HT1080 (cell line): ENCODE measurements around the gene HEBP1. TPM values are rescaled to one million over a fixed set of nuclear protein-coding genes. Genes with fewer than 3 reads are reported as not detected.
A peak's percentile ranks its signal among the peaks of the same experiment; 100 is the strongest.

Experiments used
- DNase-seq: peaks from one replicate; pipeline ENCODE4 v3.0.0-alpha.2; 2015; ENCODE audit warnings: low read depth
- total RNA-seq: library from RNA; depleted of rRNA; stranded (reverse); fragments of >200 nt; shearing (Covaris generic); gene quantifications from 2 replicates; pipeline ENCODE4 v1.2.3, GENCODE V29; 2014

The HEBP1 gene
- total RNA-seq, 1 experiment from 2014 or later = 26.2 TPM

GRCh38 chr12:12992418-12993130, 7.5 kb downstream of the HEBP1 start:
- peak; percentile 86 for DNase-seq

DNA sequence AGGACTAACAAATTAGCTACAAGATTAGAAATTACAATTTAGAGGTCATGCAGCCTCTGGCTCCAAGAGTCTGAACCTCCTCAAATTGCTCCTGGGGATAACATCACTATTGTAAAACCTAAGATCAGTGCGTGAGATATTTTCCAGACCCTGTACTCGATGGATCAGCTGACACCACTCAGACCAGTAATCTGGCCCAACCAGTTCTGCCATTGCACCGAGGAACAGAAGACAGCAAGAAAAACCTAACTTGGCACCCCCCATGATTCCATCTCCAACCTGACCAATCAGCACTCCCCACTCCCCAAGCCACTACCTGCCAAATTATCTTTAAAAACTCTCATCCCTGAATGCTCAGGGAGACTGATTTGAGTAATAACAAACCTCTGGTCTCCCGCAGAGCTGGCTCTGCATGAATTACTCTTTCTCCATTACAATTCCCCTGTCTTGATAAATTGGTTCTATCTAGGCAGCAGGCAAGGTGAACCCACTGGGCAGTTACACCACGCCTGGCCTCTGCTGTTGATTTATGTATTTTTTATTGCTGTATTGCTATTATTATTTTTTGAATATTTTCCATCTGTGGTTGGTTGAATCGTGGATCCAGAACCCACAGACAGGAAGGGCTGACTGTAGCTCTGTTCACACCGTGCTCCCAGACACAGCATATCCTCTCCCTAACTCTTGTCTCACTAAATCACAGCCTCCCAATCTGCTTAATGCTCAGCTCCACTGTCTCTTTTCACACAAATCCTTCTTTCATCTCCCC, 9.2 kb downstream of the HEBP1 start:
- no peak for DNase-seq

GRCh38 chr12:12987421-12987820, 12.6 kb downstream of the HEBP1 start:
- no peak for DNase-seq

GRCh38 chr12:12986775-12987331, 13.2 kb downstream of the HEBP1 start:
- DNase-seq = no peak

- no peak for DNase-seq
Observed at GRCh38 chr12:12985817-12986408, 14.2 kb downstream of the HEBP1 start.

DNA sequence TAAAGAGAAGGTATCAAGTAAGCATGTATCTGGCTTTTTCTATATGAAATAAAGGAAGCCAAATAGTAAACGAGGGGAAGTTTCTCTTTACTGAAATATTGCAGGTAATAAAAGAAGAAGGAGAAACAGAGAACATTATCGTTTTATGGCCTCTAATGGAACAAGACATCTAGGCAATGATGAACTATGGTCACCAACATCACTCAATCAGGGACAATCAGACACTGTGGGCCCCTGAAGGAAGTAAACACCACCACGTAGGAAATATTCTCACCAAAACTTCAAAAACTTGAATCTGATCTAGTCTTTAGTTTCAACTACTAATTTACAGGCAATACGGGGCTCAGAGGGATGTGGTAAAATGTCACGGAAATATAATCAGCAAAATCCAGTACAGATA, 15.9 kb downstream of the HEBP1 start:
- no peak for DNase-seq

DNA sequence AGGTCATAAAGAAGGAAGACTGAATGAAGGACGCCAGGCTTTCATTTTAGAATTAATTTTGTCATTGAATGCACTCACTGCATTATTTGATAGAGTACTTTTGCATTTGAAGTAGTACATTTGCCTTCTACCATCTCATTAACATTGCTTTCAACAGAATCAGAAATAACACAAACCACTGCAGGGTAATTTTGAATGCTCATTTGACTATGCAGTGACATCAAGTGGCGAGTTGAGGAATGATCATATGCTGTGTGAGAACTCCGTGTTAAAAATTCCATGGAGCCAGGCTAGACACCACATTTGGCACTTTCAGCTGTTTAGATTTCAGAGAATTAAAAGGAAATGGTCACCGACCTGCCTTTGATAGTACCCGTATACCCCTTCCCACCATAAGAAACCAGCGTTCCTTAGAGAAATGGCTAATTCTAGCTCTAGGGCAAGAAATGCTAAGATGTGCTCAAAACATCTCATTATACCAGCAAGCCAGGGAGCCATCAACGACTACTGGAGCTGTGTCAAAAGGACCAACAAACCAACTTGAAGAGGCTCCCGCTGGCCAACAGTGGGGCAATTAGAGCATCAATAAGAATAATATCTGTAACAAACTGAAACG, 16.5 kb downstream of the HEBP1 start:
- DNase-seq = peak; percentile 50

DNA sequence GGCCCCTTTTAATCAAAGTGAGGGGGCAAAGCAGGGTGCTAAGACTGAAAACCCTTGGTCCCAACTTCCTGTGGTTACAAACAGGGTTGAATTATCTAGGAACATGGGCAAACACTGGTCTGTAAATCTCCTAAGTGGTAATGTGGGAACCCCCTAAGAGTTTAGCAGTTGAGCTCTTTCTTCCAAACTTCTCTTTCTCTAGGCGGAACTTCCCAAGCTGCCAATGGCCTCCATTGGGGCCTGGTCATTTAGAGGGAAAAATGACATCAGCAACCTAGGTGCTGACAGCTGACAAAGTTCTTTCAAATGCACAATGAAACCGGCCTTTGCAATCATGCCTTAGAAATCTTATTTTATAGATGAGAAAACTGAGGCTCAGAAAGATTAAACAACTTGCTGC, 17.7 kb downstream of the HEBP1 start:
- no peak for DNase-seq

- DNase-seq = peak; percentile 91
Observed at GRCh38 chr12:12979731-12980259, 20.3 kb downstream of the HEBP1 start.

DNA sequence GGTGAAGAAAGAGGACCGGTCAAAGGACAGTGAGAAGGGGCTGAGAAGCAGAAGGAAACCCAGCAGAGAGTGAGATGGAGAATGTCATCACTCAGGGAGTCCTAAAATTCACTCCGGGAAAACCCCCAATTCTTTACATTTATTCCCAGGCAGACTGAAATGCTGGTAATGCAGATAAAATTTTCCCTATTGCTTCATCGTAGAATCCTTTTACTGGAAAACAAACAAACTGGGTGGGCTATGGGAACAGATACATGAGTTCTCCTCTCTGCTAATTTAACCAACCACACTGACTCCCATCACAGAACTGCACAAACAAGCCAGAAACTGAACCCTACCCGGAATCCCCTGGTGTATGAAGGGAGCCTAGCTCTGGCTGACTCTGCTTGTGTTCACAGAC, 20.9 kb downstream of the HEBP1 start:
- no peak for DNase-seq

DNA sequence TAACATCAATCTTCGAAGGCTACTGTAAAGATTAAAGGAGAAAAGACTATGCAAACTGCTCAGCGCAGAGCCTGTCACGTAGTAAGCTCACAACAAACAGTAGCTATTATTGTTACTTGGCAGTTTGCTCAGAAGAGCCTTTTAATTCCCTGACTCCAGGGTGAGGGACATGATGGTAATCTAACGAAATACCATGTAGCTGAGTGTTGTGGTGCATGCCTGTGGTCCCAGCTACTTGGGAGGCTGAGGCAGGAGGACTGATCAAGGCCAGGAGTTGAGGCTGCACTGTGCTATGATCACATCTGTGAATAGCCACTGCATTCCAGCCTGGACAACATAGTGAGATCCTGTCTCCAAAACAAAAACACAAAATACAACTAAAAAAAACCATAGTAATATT, 22.8 kb downstream of the HEBP1 start:
- DNase-seq = no peak

DNA sequence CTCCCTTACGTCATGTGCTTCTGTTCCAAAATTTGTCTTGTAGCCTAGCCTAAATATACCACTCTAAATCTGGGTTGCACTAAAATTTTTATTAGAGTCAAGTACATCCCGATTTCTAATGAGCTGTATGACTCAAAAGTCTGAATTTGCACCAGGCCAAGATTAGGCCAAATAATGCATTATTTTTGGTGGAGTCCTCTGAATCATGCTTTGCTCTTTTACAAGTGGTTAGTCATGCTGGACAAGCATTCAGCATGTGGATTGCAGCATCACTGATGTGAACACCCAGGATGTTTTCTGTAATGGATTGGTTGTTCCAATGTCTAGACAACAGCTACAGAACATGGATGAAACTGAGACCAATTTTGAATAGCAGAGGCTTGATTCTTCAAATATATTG, 23.7 kb downstream of the HEBP1 start:
- DNase-seq = peak; percentile 83

- DNase-seq = peak; percentile 65
Observed at GRCh38 chr12:12975322-12976077, 24.6 kb downstream of the HEBP1 start.

DNA sequence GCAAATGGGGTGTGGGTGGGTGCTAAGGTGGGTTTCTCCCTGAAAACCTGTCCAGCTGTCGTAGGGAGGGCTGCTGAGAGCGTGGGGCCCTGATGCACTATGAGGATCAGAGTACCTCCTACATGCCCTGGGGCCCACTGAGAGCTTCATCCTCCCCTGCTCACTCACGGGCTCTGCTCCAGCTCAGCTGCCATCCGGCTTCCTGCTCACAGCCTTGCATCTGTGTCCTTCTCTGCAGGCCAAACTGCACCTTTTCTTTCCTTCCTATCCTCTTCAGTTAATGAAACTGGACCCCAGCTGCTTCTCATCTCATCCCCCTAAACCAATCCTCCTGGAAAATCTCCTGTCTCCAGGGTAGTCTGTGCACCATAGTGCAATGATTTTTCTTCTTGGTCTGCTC, 25.9 kb downstream of the HEBP1 start:
- DNase-seq = no peak

DNA sequence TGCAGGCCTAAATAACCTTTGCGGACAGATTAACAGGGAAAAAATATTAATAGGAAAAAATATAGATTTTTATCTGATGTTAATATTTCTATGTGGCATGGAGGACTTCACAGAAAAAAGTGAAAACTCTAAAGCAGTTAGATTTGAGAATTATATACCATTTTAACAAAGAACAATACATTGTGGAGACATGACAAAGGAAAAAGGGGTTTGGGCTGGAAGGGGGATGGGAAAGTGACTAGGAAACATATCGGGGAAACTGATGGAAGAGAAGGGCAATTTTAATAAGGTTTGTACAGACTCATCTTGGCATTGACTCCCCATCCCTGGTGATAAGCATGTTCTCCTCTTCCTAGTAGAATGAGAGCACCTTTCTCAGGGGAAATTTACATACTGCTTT, 27.0 kb downstream of the HEBP1 start:
- DNase-seq = no peak

DNA sequence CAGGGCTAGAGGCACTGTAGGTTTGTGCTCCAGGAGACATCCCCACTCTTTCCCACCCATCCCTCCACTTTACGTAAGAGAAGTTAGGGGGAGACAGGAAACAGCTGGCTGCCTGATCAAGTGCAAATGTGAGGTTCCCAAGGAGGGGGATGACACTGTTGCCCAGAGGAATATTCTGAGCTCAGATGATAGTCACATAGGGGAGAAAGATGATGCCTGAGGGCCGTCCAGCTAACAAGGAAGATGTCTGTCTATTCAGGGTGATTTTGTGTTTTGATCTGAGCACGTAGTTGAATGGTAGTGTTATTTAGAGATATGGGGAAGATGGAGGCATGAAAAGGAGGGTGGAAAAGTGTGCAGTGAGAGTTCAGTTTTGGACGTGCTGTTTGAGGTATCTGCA, 34.2 kb downstream of the HEBP1 start:
- DNase-seq = no peak

DNA sequence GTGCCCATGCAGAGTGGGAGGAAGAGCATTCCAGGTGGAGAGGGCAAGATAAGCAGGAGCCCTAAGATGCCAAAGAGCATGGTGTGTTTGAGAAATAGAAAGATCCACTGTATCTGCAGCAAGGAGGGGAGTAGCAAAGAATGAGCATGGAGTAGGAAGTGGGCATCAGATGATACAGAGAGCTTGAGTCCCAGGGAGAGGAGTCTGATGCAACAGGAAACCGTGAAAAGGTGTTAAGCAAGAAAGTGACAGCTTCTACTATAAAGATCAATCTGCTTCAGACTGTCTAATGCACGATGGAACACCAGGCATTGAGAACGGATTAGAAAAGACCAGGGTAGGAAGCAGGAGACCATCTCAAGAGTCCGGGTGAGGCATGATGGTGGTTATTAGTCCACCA, 35.8 kb downstream of the HEBP1 start:
- peak; percentile 4 for DNase-seq

- DNase-seq = no peak
Observed at GRCh38 chr12:12960639-12961209, 39.3 kb downstream of the HEBP1 start.

DNA sequence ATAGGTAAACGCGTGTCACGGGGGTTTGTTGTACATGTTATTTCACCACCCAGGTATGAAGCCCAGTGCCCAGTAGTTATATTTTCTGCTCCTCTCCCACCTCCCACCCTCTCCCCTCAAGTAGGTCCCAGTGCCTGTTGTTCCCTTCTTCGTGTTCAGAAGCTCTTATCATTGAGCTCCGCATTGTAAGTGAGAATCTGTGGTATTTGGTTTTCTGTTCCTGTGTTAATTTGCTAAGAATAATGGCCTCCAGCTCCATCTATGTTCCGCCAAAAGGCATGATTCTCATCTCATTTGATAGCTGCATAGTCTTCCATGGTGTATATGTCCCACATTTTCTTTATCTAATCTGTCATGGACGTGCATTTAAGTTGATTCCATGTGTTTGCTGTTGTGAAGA, 41.2 kb downstream of the HEBP1 start:
- DNase-seq = no peak

DNA sequence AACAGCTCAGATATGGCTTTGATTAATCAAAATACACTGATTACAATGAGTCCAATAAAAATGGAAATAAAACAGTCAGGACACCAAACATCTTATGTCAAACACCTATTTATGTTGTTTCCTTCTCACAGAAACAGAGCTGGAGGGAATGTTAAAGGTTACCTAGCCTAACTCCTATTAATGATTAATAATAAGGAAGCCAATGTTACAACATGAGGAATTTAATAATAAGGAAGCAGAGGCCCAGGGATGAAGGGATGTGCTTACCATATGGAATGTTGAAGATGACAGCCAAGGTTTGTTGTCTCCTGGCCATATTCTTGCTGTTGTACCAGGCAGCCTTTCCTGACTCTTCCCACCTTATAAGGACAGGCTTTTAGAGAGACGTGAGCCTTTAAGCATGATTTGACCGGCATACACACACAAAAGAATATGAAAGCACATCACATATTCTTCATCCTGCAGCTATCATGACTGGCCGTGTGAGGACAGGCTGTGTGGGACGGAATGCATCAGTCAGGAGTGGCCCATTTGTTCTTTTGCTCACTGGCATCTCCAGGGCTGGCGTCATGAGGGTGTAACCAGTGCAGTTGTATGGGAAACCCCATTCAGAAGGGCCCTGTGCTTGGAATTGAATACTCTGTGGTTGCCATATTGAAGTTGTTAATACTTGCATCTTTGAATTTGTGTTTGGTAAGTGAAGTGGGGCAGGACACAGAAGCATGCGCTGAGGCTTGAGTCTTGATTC, 45.0 kb downstream of the HEBP1 start:
- no peak for DNase-seq
